Caki2 (cell line): ENCODE measurements around the gene CFAP46. TPM values are rescaled to one million over a fixed set of nuclear protein-coding genes. Genes with fewer than 3 reads are reported as not detected.
A peak's percentile ranks its signal among the peaks of the same experiment; 100 is the strongest.
"Not testable (repeated sequence)": the region's sequence is repeated elsewhere in the genome, so short reads cannot be mapped to it uniquely, and the experiment has no call there.

Experiments used
- DNase-seq: peaks from one replicate; pipeline ENCODE4 v3.0.0-alpha.2; 2015; ENCODE audit warnings: low read depth
- in situ Hi-C: cut with HindIII; loops from 2 replicates; pipeline ENCODE4 v1.10.0; 2016; ENCODE audit warnings: low sequenced_read_pairs, low pct_unique_long_range_greater_than_20kb, mixed read lengths
- total RNA-seq: library from RNA; depleted of rRNA; stranded (reverse); fragments of >200 nt; shearing (Covaris generic); gene quantifications from 2 replicates; pipeline ENCODE4 v1.2.3, GENCODE V29; 2014; ENCODE audit warnings: low replicate concordance

The CFAP46 gene
- total RNA-seq, 1 experiment from 2014 or later = not detected

DNA sequence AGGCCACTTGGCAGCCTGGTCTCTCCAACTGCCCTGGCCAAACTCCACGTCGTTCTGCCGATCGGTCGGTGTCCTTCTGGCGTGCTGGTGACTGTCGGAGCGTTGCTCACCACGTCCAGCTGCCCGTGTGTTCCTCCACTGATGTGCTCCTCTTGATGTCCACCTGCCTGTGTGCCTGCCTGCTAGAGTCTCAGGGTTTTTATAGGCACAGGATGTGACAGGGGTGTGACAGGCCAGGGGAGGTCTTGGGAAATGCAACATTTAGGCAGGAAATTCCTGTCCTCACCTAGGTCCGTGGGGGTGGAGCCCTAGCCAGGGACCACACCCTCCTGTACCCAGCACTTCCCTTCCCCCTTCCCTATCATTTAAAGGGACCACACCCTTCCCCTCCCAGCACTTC lies 25.2 kb upstream of the CFAP46 start:
- DNase-seq = no peak
- in situ Hi-C loops = no loop called here

DNA sequence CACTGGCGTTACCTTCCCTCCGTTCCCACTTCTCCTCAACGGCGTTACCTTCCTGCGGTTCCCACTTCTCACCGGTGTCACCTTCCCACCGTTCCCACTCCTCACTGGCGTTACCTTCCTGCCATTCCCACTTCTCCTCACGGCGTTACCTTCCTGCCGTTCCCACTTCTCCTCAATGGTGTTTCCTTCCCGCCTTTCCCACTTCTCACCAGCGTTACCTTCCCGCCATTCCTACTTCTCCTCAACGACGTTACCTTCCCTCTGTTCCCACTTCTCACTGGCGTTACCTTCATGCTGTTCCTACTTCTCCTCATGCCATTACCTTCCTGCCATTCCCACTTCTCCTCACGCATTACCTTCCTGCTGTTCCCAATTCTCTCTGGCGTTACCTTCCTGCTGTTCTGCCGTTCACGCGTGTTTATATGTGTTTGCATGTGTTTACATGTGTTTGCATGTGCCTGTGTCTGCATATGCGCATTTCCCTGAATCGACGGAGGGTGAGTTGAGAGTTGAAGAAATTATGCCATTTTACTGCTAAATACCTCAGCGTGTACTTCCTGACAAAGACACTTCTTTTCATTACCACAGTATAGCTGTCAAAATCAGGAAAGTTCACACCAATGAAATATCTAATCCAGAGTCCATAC lies 23.2 kb upstream of the CFAP46 start:
- in situ Hi-C loops = no loop called here
- DNase-seq = peak; percentile 64

DNA sequence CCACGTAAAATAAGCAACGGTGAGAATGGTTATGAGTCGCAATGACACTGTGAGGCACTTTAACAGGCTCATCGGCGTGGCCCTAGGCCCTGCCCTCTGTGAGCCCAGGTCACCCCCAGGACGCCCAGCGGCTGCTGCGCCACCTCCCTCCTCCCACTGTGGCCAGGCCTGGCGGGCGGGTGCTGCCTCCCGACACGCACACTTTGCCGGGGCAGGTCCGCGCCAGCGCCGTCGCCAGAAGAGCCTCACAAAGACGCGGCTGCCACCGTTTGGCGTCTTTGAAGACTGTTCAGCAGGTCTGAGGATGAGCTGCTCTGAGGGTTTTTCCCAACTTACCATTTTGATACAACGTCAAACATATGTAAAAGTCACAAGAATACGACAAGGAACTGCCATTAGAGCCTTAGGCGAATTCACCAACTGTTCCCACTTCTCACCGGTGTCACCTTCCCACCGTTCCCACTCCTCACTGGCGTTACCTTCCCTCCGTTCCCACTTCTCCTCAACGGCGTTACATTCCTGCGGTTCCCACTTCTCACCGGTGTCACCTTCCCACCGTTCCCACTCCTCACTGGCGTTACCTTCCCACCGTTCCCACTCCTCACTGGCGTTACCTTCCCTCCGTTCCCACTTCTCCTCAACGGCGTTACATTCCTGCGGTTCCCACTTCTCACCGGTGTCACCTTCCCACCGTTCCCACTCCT lies 22.5 kb upstream of the CFAP46 start:
- DNase-seq = peak; percentile 41
- in situ Hi-C loops = not testable (repeated sequence)

DNA sequence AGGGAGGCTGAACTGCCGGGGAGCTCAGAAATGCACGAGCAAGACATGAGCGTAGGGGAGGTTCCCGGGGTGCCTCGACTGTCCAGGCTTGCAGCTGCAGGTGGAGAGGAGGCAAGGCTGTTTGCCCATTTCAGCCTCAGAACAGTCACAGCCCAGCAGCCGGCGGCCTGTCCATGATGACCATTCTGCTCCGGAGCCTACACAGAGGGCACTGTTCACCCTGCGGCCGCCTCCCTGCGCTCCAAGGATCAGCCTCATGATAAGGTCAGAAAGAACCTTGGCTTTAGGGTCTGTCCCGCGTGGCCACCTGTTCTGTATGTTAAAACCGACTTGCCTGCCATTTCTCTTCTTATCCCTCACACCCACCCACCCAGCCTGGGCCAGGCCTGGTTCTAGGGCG lies 21.9 kb upstream of the CFAP46 start:
- DNase-seq = no peak
- in situ Hi-C loops = no loop called here

DNA sequence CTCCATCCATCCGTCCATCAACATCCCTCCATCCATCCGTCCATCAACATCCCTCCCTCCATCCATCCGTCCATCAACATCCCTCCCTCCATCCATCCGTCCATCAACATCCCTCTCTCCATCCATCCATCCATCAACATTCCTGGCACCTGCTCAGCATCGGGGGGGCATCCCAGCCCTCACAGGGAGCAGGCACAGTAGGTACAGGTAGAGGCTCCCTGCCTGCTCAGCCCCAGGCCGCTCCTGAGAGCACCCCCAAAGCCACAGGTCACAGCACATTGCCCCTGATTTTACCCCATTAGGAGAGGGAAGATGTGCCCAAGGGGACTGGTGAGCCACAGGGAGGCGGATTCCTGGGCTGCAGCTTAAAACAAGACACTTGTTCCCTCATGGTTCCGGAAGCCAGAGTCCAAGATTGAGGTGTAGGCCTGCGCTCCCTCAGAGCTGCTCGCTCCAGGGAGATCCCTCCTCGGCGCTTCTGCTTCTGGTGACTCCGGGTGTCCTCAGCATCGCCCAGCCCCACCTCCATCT lies 21.1 kb upstream of the CFAP46 start:
- no peak for DNase-seq
- in situ Hi-C loops = no loop called here

DNA sequence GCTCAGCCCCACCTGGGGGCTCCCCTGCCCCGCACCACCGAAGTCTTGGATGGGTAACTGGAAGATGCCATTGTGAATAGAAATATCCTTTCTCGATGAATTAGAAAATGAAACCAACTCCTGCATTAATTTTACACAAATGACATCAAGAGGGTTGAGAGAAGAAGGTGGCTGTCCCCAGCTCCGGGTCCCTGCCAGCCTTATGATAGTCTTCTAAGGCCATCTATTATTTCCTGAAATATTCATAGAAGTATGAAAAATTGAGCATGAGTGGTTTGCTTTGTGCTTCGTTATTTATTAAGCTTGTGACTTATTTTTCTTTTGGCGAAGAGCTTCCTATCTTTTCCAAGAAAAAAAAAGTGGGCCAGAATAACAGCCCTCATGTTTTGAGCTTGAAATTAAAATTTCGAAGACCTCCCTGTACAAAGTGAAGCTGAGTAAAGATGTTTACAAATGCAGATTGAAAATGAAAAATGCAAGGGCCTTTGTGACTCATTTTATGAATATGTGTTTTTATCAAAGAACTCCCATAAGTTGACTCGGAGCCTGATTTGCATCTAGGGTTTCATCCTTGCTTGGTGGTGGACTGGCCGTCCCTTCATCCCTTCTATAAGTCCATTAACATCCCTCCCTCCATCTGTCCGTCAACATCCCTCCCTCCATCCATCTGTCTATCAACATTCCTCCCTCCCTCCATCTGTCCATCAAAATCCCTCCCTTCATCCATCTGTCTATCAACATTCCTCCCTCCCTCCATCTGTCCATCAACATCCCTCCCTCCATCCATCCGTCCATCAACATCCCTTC lies 20.5 kb upstream of the CFAP46 start:
- no peak for DNase-seq
- in situ Hi-C loops = no loop called here

DNA sequence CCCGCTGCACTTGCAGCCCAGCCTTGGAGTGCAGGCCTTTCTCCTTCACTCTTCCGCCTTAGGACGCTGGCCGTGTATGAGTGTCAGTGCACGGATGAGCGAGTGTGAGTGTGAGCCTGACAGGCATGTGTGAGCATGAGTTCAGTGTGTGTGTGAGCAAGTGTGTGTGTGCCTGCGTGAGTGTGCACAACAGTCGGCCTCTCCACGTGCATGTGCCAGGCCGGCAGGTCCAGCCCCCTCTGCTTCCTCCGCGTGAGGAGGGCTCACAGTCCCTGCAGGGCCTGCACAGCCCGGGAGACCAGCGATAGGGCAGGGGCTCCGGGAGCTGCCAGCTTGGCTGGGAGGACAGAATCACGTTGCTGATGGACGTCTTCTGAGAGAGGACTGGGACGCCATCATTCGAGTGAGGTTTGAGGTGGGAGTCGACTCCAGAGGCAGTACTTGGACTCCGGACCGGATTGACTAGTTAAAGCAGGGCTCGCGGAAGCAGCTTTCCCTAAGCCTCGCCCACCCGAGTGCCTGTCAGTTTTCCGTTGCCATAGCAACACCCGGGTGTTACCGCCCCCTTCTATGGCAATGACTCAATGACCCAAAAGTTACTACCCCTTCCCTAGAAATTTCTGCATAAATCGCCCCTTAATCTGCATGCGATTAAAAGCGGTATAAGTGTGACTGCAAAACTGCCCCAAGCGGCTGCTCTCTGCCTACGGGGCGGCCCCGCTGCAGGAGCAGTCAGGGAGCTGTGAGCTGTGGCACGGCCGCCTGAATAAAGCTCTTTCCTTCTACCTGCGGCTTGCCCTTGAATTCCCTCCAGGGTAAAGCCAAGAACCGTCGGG lies 19.6 kb upstream of the CFAP46 start:
- in situ Hi-C loops = no loop called here
- peak; percentile 80 for DNase-seq

DNA sequence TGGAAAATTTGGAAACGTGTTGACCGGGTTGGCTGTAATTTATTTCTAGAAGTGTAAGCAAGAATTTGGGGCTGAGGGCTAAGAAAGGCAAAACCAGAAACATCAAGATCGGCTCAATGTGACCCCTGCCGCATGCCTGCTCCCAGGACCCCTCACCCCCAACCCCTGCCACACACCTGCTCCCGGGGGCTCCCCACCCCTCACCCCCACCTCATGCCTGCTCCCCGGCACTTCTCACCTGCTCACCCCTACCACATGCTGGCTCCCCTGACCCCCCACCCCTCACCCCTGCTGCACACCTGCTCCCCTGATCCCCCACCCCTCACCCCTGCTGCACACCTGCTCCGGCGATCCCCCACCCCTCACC lies 19.0 kb upstream of the CFAP46 start:
- in situ Hi-C loops = no loop called here

DNA sequence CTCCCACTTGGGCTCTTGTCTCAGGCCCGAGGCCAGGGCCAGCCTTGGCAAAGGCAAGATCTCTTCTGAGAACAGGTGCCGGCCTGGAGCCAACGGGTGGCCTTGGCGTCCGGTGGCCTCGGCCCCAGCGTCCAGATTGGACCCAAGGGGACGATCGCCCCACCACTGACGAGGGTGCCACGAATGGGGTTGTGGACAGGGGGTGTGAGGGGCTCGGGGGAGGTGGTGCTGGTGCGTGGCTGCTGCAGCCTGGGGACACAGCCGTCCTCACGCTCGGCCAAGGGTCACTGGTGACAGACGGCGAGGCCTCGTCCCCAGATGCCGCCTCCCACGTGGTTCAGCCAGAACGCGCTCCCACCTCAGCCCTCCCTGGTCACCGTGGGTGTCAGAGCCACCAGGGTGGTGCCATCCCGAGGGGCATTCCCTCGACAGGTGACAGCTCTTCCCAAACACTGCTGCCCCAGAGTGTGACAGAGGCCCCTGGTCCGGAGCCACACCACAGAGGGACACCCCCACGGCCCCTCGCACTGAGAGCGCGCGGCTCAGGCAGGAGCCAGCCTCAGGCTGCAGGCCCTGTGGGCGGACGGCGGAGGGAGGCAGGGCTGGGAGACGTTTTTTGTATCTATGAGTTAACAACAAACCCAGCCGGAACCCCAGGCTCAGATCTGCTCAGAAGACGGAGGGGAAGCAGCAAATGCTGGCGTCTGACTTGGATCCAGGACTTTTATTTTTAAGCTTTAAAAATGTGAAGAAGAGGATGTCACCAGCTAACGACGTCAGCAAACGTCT lies 18.5 kb upstream of the CFAP46 start:
- in situ Hi-C loops = no loop called here
- no peak for DNase-seq

More for the DNA sequence above, 19.0 kb upstream of the CFAP46 start:
- DNase-seq = no peak

DNA sequence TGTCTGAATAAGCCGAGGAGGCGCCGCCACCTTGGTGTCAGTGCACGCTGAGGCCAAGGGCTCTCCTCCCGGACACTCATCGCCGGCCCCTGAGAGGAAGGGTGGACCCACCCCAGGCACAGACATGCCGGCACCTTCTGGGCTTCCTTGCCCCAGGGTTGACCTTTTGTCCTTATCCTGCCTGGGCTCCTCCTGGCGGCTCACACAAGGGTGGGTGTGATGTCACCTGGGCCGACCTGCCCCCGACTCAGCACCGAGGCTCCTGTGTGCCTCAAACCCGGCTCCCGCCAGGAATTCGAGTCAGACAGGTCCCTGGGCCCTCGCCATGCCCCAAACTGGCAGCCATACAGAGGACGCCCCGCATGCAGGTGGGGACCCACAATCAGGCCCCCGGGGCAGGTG lies 17.7 kb upstream of the CFAP46 start:
- no peak for DNase-seq
- in situ Hi-C loops = no loop called here

DNA sequence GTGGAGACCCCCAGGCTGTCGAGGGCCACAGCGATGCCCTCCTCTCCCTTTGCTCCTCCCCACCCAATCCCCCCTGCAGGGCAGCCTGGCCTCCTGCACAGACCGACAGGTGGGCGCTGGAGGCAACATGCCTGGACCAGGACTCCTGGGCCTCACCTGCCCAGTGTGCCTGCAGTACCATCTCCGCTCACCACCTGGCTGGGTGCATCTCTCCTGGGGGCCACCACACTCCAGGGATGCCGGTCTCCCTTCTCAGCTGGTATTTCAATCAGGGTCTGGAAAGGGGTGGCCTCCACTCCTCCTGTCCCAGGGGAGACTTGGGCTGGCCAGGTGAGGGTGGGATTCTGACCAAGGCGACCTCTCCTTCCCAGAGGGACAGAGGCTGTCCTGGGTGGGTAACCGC lies 17.2 kb upstream of the CFAP46 start:
- in situ Hi-C loops = no loop called here

DNA sequence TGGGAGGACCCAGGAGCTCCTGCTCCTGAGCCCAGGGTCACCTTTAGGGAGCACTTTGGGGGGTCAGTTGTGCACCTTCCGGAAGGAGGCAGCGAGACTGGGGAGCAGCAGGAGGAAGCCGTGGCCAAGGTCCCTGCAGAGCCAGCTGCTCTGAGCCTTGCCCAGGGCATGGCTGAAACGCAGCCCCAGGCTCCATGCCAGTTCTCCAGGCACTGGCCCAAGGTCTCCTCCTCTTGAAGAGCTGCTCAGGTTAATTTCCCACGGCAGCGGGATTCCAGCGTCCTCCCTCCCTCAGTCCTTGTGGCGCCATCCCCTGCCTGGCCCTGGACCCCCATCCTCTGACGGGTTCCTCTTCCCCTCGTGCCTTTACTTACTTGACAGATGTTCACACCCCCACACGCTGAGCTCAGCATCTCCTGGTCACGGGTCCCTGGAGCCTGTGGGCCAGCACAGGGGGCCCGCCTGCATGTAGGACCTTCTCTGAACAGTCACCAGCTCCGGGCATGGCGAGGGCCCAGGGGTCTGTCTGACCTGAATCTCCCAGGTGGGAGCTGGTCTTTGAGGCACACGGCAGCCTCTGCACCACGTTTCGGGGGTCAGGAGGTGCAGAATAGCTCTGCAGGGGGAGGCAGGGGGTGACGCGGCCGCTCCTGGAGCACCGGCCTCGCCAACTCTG lies 16.7 kb upstream of the CFAP46 start:
- in situ Hi-C loops = no loop called here
- no peak for DNase-seq

More for the DNA sequence above, 17.2 kb upstream of the CFAP46 start:
- DNase-seq = no peak

DNA sequence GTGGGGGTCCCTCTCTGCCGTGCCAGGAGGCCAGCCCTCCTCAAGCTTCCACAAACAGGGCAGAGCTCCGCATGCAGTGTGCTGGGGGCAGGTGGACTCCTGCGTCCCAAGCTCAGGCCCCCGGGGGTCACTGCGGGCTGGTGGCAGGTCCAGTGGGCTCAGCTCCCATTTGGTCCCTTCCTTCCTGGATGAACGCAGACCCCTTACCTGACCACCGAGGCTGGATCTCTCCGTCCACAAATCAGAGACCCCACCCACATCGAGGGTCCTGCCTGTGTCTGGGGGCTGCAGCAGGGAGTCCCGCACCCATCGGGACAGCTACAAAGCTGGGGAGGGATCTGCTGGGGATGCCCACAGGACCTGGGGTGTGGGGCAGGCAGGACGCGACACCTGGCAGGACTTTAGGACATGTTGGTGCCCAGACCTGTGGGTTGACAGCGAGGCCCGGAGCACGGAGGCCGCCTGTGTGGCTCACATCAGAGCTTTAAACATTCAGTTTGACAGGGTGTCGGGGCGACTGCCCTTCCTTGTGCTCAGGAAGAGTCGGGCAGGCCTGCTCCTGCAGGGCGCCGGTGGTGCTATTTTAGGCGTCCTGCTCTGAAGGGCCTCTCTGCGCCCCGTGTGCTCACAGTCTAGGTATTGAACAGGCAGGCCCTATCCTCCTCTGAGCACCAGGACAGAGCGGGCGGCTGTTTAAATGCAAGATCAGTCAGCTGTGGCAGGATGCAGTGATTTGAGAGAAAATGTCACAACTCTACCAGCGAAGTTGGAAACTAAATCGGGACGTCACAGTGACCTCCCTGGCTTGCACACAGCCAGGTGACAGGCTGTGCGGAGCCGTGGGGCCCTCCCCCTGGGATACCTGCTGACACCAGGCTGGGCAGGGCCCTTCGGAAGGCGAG lies 15.9 kb upstream of the CFAP46 start:
- in situ Hi-C loops = no loop called here
- DNase-seq = no peak

DNA sequence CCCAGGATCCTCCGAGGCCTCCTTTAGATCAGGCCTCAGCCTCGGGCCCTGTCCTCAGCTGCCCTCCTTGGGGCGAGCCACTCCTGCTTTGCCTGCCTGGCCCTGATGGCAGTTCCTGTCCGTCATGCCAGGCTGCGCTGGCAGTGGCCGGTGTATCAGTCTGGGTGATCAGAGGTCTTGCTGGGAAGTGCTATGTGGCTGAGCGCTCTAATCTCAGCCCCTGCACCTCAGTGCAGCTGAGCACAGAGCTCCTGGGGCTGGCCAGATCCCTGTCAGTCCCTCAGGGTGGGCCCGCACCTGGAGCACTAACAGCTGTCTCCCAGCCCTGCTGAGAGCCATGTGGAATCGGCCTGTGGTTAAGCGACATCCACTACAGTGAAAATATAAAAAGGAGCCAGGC lies 14.8 kb upstream of the CFAP46 start:
- in situ Hi-C loops = no loop called here
- DNase-seq = no peak

DNA sequence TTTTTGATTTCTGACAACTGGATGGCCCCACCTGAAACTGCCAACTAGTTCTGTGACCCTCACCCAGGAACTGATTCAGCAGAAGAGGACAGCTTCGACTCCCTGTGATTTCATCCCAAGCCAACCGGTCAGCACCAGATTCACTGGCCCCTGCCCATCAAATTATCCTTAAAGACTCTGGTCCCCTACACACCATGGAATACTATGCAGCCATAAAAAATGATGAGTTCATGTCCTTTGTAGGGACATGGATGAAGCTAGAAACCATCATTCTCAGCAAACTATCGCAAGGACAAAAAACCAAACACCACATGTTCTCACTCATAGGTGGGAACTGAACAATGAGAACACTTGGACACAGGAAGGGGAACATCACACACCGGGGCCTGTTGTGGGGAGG lies 13.9 kb upstream of the CFAP46 start:
- in situ Hi-C loops, DNase-seq: not testable (repeated sequence)

DNA sequence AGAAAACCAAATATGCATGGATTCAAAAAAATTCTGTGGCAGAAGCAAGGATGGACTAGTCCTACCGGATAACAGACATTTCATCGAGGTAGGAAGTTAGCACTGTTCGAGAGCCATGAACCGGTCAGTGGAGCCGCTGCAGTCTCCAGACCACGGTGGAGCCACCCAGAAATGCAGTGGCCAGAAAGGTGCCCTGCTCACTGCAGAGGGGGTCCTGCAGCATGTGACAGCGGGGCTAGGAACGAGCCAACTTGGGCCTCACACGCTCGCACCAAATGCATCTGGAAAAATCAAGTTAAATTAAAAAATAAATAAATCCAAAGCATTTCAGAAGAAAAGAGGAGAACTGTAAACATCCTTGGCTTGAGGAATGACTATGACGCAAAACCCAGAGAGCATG lies 13.1 kb upstream of the CFAP46 start:
- in situ Hi-C loops = no loop called here
- DNase-seq = no peak
